K562 (cell line): Measurements from ENCODE around the gene ZNF844.

Experiments used
- CUX1 ChIP-seq: fragments of 200-800 bp; sonication (Bioruptor generic); IDR thresholded peaks from 2 replicates; pipeline ENCODE4 v1.6.1; 2016; ENCODE audit warnings: missing genetic modification characterization, missing compliant biosample characterization
- JUND ChIP-seq, 2 experiments: IDR thresholded peaks; 2 replicates in 1 of 2; 3 replicates in 1 of 2; pipeline ENCODE4 v1.6.1; 2011; ENCODE audit warnings: borderline replicate concordance in 2 of 2, low read depth in 2 of 2, low read length in 2 of 2, improper control_type of control experiment in 1 of 2, missing biosample characterization in 1 of 2, missing genetic modification characterization in 1 of 2, missing genetic modification reagents in 1 of 2
- NR4A1 ChIP-seq, 2 experiments: fragments of 250-450 bp in 1 of 2; fragments of 450-650 bp in 1 of 2; sonication (Bioruptor Pico) in 1 of 2; IDR thresholded peaks; 2 replicates each; pipeline versions ENCODE4 v1.4.0 to v1.6.1; 2016 to 2020; ENCODE audit warnings: mild to moderate bottlenecking in 2 of 2, missing compliant biosample characterization in 1 of 2, missing genetic modification characterization in 1 of 2, moderate library complexity in 1 of 2
- POLR2A ChIP-seq: fragments of 450-650 bp; conservative IDR thresholded peaks from 2 replicates; pipeline ENCODE4 v1.6.1; 2016

- TF ChIP-seq JUND (IDR thresholded peaks at IDR 0.05; ENCODE audit: borderline replicate concordance, low read depth, low read length): no peak
- TF ChIP-seq JUND (tag; IDR thresholded peaks at IDR 0.05; ENCODE audit: borderline replicate concordance, low read depth, low read length): no peak
- TF ChIP-seq CUX1 (CRISPR knock-in tag): no peak
- TF ChIP-seq NR4A1 (CRISPR knock-in tag; IDR thresholded peaks at IDR 0.05): no peak
- no peak for TF ChIP-seq NR4A1 (tag; IDR thresholded peaks at IDR 0.05)
- TF ChIP-seq POLR2A: no peak
These were observed 30.3 kb upstream of the ZNF844 start for GRCh38 chr19:12034198-12034597.
